Neural progenitor cell (in vitro differentiated cells): ENCODE data around the gene POU6F2. TPM values are rescaled to one million over a fixed set of nuclear protein-coding genes. Genes with fewer than 3 reads are reported as not detected.

Source experiments
- DNase-seq: peaks from one replicate; pipeline ENCODE4 v3.0.0-alpha.2; 2016; ENCODE audit warnings: low spot score
- H2AFZ ChIP-seq: fragments of 200-600 bp; sonication (generic); replicated peaks from 2 replicates; pipeline ENCODE4 v1.6.1; 2016; ENCODE audit warnings: antibody characterized with exemption
- H3F3A ChIP-seq: fragments of 200-600 bp; sonication (generic); 2 replicates; pipeline ENCODE4 v1.6.1; 2016; ENCODE audit warnings: antibody characterized with exemption, low read depth
- H3K27ac ChIP-seq: fragments of 200-600 bp; sonication (generic); 2 replicates; pipeline ENCODE4 v1.5.1; 2016; ENCODE audit warnings: mild to moderate bottlenecking
- H3K27me3 ChIP-seq: fragments of 200-600 bp; sonication (generic); 2 replicates; pipeline ENCODE4 v1.6.1; 2016; ENCODE audit warnings: mild to moderate bottlenecking, moderate library complexity
- H3K36me3 ChIP-seq: fragments of 200-600 bp; sonication (generic); 2 replicates; pipeline ENCODE4 v1.5.1; 2016
- H3K4me1 ChIP-seq: fragments of 200-600 bp; sonication (generic); 2 replicates; pipeline ENCODE4 v1.6.1; 2016; ENCODE audit warnings: mixed run types
- H3K4me2 ChIP-seq: fragments of 200-600 bp; sonication (generic); 2 replicates; pipeline ENCODE4 v1.6.1; 2016
- H3K4me3 ChIP-seq: fragments of 200-600 bp; sonication (generic); 2 replicates; pipeline ENCODE4 v1.5.1; 2016
- H3K79me2 ChIP-seq: fragments of 200-600 bp; sonication (generic); 2 replicates; pipeline ENCODE4 v1.6.1; 2016; ENCODE audit warnings: low read depth
- H3K9ac ChIP-seq: fragments of 200-600 bp; sonication (generic); 2 replicates; pipeline ENCODE4 v1.6.1; 2016
- H3K9me3 ChIP-seq: fragments of 200-600 bp; sonication (generic); 2 replicates; pipeline ENCODE4 v1.5.1; 2016; ENCODE audit warnings: low read depth
- H4K20me1 ChIP-seq: fragments of 200-600 bp; sonication (generic); 2 replicates; pipeline ENCODE4 v1.6.1; 2016; ENCODE audit warnings: low read depth
- H3K27ac Mint-ChIP-seq: 3 replicates; pipeline ENCODE4 v1.8.0; 2021; ENCODE audit warnings: mixed read lengths
- H3K27me3 Mint-ChIP-seq: 2 replicates; pipeline ENCODE4 v1.8.0; 2022; ENCODE audit warnings: low read depth, mild to moderate bottlenecking, inconsistent platforms, moderate library complexity, mixed read lengths; ENCODE audit not compliant: insufficient read depth
- H3K36me3 Mint-ChIP-seq: 3 replicates; pipeline ENCODE4 v1.8.0; 2021; ENCODE audit warnings: mixed read lengths
- H3K4me1 Mint-ChIP-seq: 3 replicates; pipeline ENCODE4 v1.8.0; 2021; ENCODE audit warnings: mixed read lengths
- H3K4me3 Mint-ChIP-seq: 3 replicates; pipeline ENCODE4 v1.8.0; 2021; ENCODE audit warnings: mild to moderate bottlenecking, moderate library complexity, mixed read lengths
- H3K9me3 Mint-ChIP-seq: 3 replicates; pipeline ENCODE4 v1.8.0; 2020; ENCODE audit warnings: mixed read lengths
- EZH2 ChIP-seq: fragments of 200-600 bp; sonication (generic); IDR thresholded peaks from 2 replicates; pipeline ENCODE4 v1.6.1; 2017; ENCODE audit warnings: antibody characterized with exemption, mild to moderate bottlenecking, moderate library complexity
- EZH2phosphoT487 ChIP-seq: fragments of 200-600 bp; sonication (generic); IDR thresholded peaks from 2 replicates; pipeline ENCODE4 v1.6.1; 2017; ENCODE audit warnings: antibody characterized with exemption
- total RNA-seq: library from RNA; depleted of rRNA; stranded (reverse); fragments of >200 nt; gene quantifications from 2 replicates; pipeline ENCODE4 v1.2.3, GENCODE V29; 2015; ENCODE audit warnings: low replicate concordance
- TF ChIP-seq, protein P1 (sequence below): fragments of 200-600 bp; sonication (generic); IDR thresholded peaks from 2 replicates; pipeline ENCODE4 v1.5.1; 2017; ENCODE audit warnings: antibody characterized with exemption, mild to moderate bottlenecking

Gene POU6F2
- total RNA-seq, 1 donor from 2014 or later: 3.4 TPM

DNA sequence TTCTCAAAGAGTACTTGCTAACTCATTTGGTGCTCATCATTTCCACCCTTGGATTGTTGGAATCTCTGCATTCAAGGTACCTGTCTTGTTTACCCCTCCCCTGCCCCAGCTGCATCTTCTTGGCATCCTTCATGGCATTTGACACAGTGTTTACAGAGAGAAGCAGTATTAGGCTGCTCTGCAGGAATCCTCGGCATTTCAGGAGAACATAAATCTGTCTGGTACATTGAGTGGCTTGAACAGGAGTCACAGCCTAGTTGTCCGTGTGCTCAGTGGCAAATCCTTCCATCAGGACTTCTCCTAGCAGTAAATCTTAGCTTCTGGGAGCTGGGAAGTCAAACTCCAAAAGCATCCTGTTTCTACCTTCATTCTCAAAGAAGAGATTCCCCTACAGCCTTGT is 451.7 kb downstream of the POU6F2 start:
- Mint-ChIP-seq H3K36me3 (no peaks in the 10 kb centered on the region), H3K27me3 (peaks cover 2% of the 10 kb centered on the region), H3K4me1 (peaks cover 10% of the 10 kb centered on the region), H3K9me3 (no peaks in the 10 kb centered on the region), H3K27ac (no peak overlapping the region), H3K4me3 (no peak overlapping the region)
- no peaks in the 10 kb centered on the region for H3K36me3 ChIP-seq
- H3K4me2 ChIP-seq: no peak overlapping the region
- peaks cover 22% of the 10 kb centered on the region for H3K4me1 ChIP-seq
- H2AFZ ChIP-seq: no peak overlapping the region
- H3K79me2 ChIP-seq: no peaks in the 10 kb centered on the region
- TF ChIP-seq, protein P1, sequence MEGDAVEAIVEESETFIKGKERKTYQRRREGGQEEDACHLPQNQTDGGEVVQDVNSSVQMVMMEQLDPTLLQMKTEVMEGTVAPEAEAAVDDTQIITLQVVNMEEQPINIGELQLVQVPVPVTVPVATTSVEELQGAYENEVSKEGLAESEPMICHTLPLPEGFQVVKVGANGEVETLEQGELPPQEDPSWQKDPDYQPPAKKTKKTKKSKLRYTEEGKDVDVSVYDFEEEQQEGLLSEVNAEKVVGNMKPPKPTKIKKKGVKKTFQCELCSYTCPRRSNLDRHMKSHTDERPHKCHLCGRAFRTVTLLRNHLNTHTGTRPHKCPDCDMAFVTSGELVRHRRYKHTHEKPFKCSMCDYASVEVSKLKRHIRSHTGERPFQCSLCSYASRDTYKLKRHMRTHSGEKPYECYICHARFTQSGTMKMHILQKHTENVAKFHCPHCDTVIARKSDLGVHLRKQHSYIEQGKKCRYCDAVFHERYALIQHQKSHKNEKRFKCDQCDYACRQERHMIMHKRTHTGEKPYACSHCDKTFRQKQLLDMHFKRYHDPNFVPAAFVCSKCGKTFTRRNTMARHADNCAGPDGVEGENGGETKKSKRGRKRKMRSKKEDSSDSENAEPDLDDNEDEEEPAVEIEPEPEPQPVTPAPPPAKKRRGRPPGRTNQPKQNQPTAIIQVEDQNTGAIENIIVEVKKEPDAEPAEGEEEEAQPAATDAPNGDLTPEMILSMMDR: no peak
- TF ChIP-seq EZH2: no peak
- TF ChIP-seq EZH2phosphoT487: no peak
- H4K20me1 ChIP-seq: no peaks in the 10 kb centered on the region
- no peak for DNase-seq
- no peaks in the 10 kb centered on the region for H3K27me3 ChIP-seq
- H3K9ac ChIP-seq: no peak overlapping the region
- H3K4me3 ChIP-seq: no peak overlapping the region
- H3K9me3 ChIP-seq: no peaks in the 10 kb centered on the region
- H3K27ac ChIP-seq: no peak overlapping the region
- H3F3A ChIP-seq: no peaks in the 10 kb centered on the region

DNA sequence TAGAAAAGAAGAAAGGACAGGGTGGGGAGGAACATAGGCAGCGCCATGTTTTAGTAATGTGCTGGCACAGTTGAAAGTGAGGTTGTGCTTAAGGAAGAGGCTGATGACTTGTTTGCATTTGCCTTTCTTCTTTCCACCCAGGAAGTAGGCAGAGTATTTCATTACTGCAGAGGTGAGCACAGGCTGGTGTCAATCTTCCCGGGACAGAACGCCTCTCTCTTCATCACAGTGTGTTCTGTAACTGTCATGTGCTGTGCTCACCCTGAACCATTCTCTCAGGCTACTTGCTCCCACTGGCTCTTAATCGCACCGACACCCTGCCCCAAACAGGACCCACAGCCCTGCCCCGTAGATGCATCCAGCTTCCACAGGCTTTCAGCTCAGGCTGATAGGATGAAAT is 452.7 kb downstream of the POU6F2 start:
- H3K4me2 ChIP-seq: no peak overlapping the region
- no peaks in the 10 kb centered on the region for H4K20me1 ChIP-seq
- no peaks in the 10 kb centered on the region for H3F3A ChIP-seq
- TF ChIP-seq EZH2phosphoT487: no peak
- TF ChIP-seq EZH2: no peak
- TF ChIP-seq, protein P1: no peak
- Mint-ChIP-seq H3K4me1 (peaks cover 10% of the 10 kb centered on the region), H3K9me3 (no peaks in the 10 kb centered on the region), H3K4me3 (no peak overlapping the region), H3K27ac (no peak overlapping the region), H3K36me3 (no peaks in the 10 kb centered on the region), H3K27me3 (peaks cover 2% of the 10 kb centered on the region)
- H3K4me1 ChIP-seq: peaks cover 22% of the 10 kb centered on the region
- H3K4me3 ChIP-seq: no peak overlapping the region
- H3K9me3 ChIP-seq: no peaks in the 10 kb centered on the region
- no peak overlapping the region for H3K27ac ChIP-seq
- H3K27me3 ChIP-seq: no peaks in the 10 kb centered on the region
- H3K36me3 ChIP-seq: no peaks in the 10 kb centered on the region
- no peaks in the 10 kb centered on the region for H3K79me2 ChIP-seq
- H3K9ac ChIP-seq: no peak overlapping the region
- DNase-seq: no peak
- H2AFZ ChIP-seq: no peak overlapping the region

DNA sequence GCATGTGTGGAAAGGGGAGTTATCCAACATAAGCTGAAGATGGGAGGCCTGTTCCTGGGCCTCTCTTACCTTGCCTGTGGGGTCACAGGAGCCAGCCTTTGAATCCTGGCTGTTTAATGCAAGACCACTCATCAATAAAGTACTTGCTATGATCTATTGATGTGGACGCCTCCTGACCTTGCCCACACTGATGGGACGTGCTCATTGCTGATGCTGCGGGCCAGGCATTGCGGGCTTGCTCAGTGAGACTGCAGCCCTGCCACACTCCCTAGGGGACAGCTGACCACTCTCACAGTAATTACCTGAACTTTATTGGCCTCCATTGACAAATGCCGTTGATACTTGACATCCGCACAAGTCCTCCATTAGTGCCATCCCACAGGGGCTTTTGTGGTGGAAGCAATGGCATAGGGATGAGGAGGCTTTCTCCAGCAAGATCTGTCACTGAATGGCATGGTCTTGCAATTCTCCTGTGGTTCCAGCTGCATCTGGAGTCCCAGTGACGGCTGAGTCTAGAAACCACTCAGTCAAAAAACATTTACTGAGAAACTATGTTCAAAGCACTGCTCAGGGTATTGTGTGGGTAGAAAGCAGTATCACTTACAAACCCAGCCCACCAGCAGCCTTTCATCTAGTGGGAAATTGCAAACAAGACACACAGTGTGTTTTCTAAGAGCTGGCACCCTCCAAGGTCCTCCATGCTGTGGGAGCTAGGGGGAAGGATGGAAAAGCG is 453.4 kb downstream of the POU6F2 start:
- Mint-ChIP-seq H3K4me3 (no peak overlapping the region), H3K36me3 (no peaks in the 10 kb centered on the region), H3K27me3 (peaks cover 2% of the 10 kb centered on the region), H3K4me1 (peaks cover 8% of the 10 kb centered on the region), H3K27ac (no peak overlapping the region), H3K9me3 (no peaks in the 10 kb centered on the region)
- H3K4me2 ChIP-seq: no peak overlapping the region
- peaks cover 22% of the 10 kb centered on the region for H3K4me1 ChIP-seq
- TF ChIP-seq EZH2 (no peak), EZH2phosphoT487 (no peak)
- TF ChIP-seq, protein P1: no peak
- H2AFZ ChIP-seq: no peak overlapping the region
- no peaks in the 10 kb centered on the region for H3K27me3 ChIP-seq
- no peak overlapping the region for H3K4me3 ChIP-seq
- H3K36me3 ChIP-seq: no peaks in the 10 kb centered on the region
- H3K9me3 ChIP-seq: no peaks in the 10 kb centered on the region
- no peaks in the 10 kb centered on the region for H3F3A ChIP-seq
- no peaks in the 10 kb centered on the region for H3K79me2 ChIP-seq
- H3K9ac ChIP-seq: no peak overlapping the region
- H3K27ac ChIP-seq: no peak overlapping the region
- H4K20me1 ChIP-seq: no peaks in the 10 kb centered on the region
- no peak for DNase-seq
